B cell (primary cell): Measurements from ENCODE around the gene BCAR3. TPM values are rescaled to one million over a fixed set of nuclear protein-coding genes. Genes with fewer than 3 reads are reported as not detected.

Experiments
- ATAC-seq: fragments of 200-7000 bp; cut with Tn5 transposase; one replicate; pipeline ENCODE4 v1.10.0; 2021; ENCODE audit warnings: low read depth, mild to moderate bottlenecking, moderate number of reproducible peaks, moderate library complexity
- CTCF ChIA-PET: fragments of 350-600 bp; sonication (Branson Sonifier 250); formaldehyde crosslinking; loops from one replicate; lab custom pipeline; 2021; ENCODE audit warnings: antibody characterized with exemption, inconsistent platforms; lab: Charles Lee
- POLR2A ChIA-PET: fragments of 350-600 bp; sonication (Branson Sonifier 250); formaldehyde crosslinking; loops from one replicate; lab custom pipeline; 2021; ENCODE audit warnings: antibody characterized with exemption; lab: Charles Lee
- DNase-seq: peaks from one replicate; pipeline ENCODE4 v3.0.0; 2013
- H2AFZ ChIP-seq: 2 replicates; pipeline ENCODE4 v1.6.1; 2012; ENCODE audit warnings: mild to moderate bottlenecking, low read depth, low read length; ENCODE audit not compliant: insufficient read depth, poor library complexity, severe bottlenecking
- H3K27ac ChIP-seq, 2 donors: 1 replicate in 1 of 2; 2 replicates in 1 of 2; pipeline ENCODE4 v1.5.1; 2012 to 2013; ENCODE audit warnings: low read length in 2 of 2, mild to moderate bottlenecking in 2 of 2, moderate library complexity in 1 of 2
- H3K27me3 ChIP-seq, 4 experiments: fragments of 200-600 bp in 1 of 4; sonication (generic) in 1 of 4; replicated peaks in 1 of 4; 1 replicate in 2 of 4; 2 replicates in 2 of 4; pipeline versions ENCODE4 v1.6.1 to v1.7.0; 2013 to 2016; ENCODE audit warnings: low read length in 3 of 4, mild to moderate bottlenecking in 2 of 4, mixed read lengths in 1 of 4, moderate library complexity in 1 of 4; ENCODE audit not compliant: insufficient read depth in 4 of 4, control insufficient read depth in 3 of 4; ENCODE audit errors: control extremely low read depth in 1 of 4
- H3K36me3 ChIP-seq, 2 experiments: replicated peaks in 1 of 2; 1 replicate in 1 of 2; 2 replicates in 1 of 2; pipeline versions ENCODE4 v1.6.1 to v1.7.1; 2013; ENCODE audit warnings: low read length in 1 of 2; ENCODE audit not compliant: insufficient read depth in 2 of 2, control insufficient read depth in 1 of 2; ENCODE audit errors: control extremely low read depth in 1 of 2, extremely low read depth in 1 of 2
- H3K4me1 ChIP-seq, 2 donors: fragments of 200-600 bp in 1 of 2; sonication (generic) in 1 of 2; 1 replicate in 1 of 2; 2 replicates in 1 of 2; pipeline versions ENCODE4 v1.5.1 to v1.6.1; 2013 to 2017; ENCODE audit warnings: low read length in 2 of 2; ENCODE audit not compliant: control insufficient read depth in 2 of 2, insufficient read depth in 2 of 2
- H3K4me2 ChIP-seq: replicated peaks from 2 replicates; pipeline ENCODE3; 2012; ENCODE audit warnings: mild to moderate bottlenecking, low read depth, low read length; ENCODE audit not compliant: poor library complexity, severe bottlenecking
- H3K4me3 ChIP-seq, 5 experiments: fragments of 200-600 bp in 1 of 5; sonication (generic) in 1 of 5; 1 replicate in 3 of 5; 2 replicates in 2 of 5; pipeline versions ENCODE4 v1.5.1 to v1.7.0; 2011 to 2016; ENCODE audit warnings: low read length in 4 of 5, mild to moderate bottlenecking in 4 of 5, low read depth in 2 of 5, control low read depth in 1 of 5, moderate library complexity in 1 of 5; ENCODE audit not compliant: insufficient read depth in 1 of 5; ENCODE audit errors: control extremely low read depth in 1 of 5, extremely low read depth in 1 of 5
- H3K79me2 ChIP-seq: fragments of 200-600 bp; sonication (generic); one replicate; pipeline ENCODE4 v1.6.0; 2016; ENCODE audit warnings: low read length; ENCODE audit not compliant: control insufficient read depth, insufficient read depth
- H3K9ac ChIP-seq: fragments of 200-600 bp; sonication (generic); 2 replicates; pipeline ENCODE4 v1.6.1; 2017; ENCODE audit warnings: mild to moderate bottlenecking, low read length, moderate library complexity
- H3K9me3 ChIP-seq, 3 donors: one replicate each; pipeline versions ENCODE4 v1.6.1 to v1.7.1; 2013; ENCODE audit warnings: low read length in 2 of 3; ENCODE audit not compliant: control insufficient read depth in 2 of 3, insufficient read depth in 1 of 3; ENCODE audit errors: control extremely low read depth in 1 of 3
- H4K20me1 ChIP-seq: 2 replicates; pipeline ENCODE4 v1.6.0; 2012; ENCODE audit warnings: mild to moderate bottlenecking, low read length; ENCODE audit not compliant: insufficient read depth, control insufficient read depth, poor library complexity, severe bottlenecking
- H3K27ac Mint-ChIP-seq: one replicate; pipeline ENCODE4 v1.8.0; 2021; ENCODE audit warnings: mixed read lengths
- H3K27me3 Mint-ChIP-seq: one replicate; pipeline ENCODE4 v1.8.0; 2021; ENCODE audit warnings: mixed read lengths
- H3K4me1 Mint-ChIP-seq: one replicate; pipeline ENCODE4 v1.8.0; 2021; ENCODE audit warnings: mixed read lengths
- H3K4me3 Mint-ChIP-seq: one replicate; pipeline ENCODE4 v1.8.0; 2021; ENCODE audit warnings: mixed read lengths
- H3K9me3 Mint-ChIP-seq: one replicate; pipeline ENCODE4 v1.8.0; 2022; ENCODE audit warnings: mixed read lengths; ENCODE audit not compliant: insufficient read depth
- EZH2 ChIP-seq: IDR thresholded peaks from 2 replicates; pipeline ENCODE4 v1.6.1; 2012; ENCODE audit warnings: borderline replicate concordance, low read depth, mild to moderate bottlenecking, moderate library complexity, low read length; ENCODE audit not compliant: insufficient read depth, poor library complexity, severe bottlenecking
- WGBS: methylation state at CpG from one replicate; pipeline ENCODE4 v1.1.5; 2013; ENCODE audit warnings: missing lambda C conversion rate; ENCODE audit not compliant: insufficient coverage; 5-methylcytosine and 5-hydroxymethylcytosine counted together
- intact Hi-C: fragments of 100-400 bp; cut with micrococcal nuclease; formaldehyde crosslinking; loops from one replicate; pipeline ENCODE4 v1.10.0; 2022
- polyA plus RNA-seq: library from polyadenylated mRNA; depleted of rRNA; stranded (reverse); fragments of >200 nt; gene quantifications from 2 replicates; pipeline ENCODE4 v1.2.3, GENCODE V29; 2012
- total RNA-seq, 2 donors: library from RNA; stranded (reverse); fragments of 120-200 nt in 1 of 2; gene quantifications; 1 replicate in 1 of 2; 2 replicates in 1 of 2; pipeline versions ENCODE4 v1.2.3 to v1.2.4, GENCODE V29; 2013 to 2022
- TF ChIP-seq, protein P1 (sequence below): fragments of 200-600 bp; IDR thresholded peaks from one replicate; pipeline ENCODE4 v1.8.0; 2022; ENCODE audit warnings: antibody characterized with exemption, mild to moderate bottlenecking

The BCAR3 gene
- total and polyA plus RNA-seq, 2 donors (not counting 1 experiment from before 2014, with no cell fraction given), result 6.7 to 13.0 TPM

DNA sequence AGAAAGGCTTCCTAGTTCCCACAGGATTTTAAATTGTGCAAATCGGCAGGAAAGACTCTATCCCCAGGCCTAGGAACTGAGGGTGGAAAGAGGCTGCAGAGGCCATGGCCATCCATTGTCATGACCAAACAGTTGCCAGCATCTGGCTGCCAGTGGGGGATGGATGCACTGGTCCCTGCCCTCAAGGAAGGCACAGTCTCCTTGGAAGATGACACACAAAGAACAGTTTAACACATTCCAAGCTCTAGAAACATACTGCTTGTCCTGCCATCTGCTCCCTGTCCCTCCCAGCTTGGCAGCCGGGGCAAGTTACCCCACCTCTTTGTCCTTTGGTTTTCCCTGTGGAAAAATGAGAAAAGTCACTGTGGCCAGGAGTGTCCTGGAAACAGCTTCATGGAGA lies 83.2 kb downstream of the BCAR3 start:
- H3K9me3 Mint-ChIP-seq, result no peaks in the 10 kb centered on the region
- no peaks in the 10 kb centered on the region for H4K20me1 ChIP-seq
- POLR2A ChIA-PET, result no interaction called here

DNA sequence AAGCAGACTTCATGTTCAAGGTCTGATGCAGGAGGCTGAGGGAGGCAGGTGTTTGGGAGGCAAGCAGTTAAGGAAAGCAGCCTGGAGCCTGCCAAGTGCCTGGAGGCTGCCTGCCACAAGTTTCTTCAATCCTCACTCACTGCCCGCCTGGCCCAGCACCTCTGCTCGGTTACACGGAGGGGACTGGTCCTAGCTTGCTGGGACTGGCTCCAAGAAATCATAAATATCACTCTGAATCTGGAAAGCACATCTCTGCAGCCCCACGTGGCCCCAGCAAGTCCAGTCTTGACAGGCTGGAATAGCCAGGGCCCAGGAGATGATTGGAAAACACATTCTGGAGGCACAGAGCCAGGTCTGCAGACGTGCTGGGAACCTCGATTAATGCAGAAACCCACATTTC lies 83.9 kb downstream of the BCAR3 start:
- Histone ChIP-seq H3K9me3 (no peaks in the 10 kb centered on the region), H3K9ac (no peak overlapping the region), H3K27me3 (no peaks in the 10 kb centered on the region), H3K36me3 (no peaks in the 10 kb centered on the region), H3K4me2 (no peak overlapping the region), H4K20me1 (no peaks in the 10 kb centered on the region), H3K79me2 (peaks cover 19% of the 10 kb centered on the region), H3K4me3 (no peak overlapping the region), H3K27ac (no peak overlapping the region), H3K4me1 (no peaks in the 10 kb centered on the region), H2AFZ (no peak overlapping the region)
- H3K9me3 Mint-ChIP-seq, result no peaks in the 10 kb centered on the region
- H3K4me1 Mint-ChIP-seq, result peaks cover under 1% of the 10 kb centered on the region
- no peak overlapping the region for H3K27ac Mint-ChIP-seq
- no peaks in the 10 kb centered on the region for H3K27me3 Mint-ChIP-seq
- intact Hi-C loops, result no loop called here
- TF ChIP-seq, protein P1, sequence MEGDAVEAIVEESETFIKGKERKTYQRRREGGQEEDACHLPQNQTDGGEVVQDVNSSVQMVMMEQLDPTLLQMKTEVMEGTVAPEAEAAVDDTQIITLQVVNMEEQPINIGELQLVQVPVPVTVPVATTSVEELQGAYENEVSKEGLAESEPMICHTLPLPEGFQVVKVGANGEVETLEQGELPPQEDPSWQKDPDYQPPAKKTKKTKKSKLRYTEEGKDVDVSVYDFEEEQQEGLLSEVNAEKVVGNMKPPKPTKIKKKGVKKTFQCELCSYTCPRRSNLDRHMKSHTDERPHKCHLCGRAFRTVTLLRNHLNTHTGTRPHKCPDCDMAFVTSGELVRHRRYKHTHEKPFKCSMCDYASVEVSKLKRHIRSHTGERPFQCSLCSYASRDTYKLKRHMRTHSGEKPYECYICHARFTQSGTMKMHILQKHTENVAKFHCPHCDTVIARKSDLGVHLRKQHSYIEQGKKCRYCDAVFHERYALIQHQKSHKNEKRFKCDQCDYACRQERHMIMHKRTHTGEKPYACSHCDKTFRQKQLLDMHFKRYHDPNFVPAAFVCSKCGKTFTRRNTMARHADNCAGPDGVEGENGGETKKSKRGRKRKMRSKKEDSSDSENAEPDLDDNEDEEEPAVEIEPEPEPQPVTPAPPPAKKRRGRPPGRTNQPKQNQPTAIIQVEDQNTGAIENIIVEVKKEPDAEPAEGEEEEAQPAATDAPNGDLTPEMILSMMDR, result no peak
- TF ChIP-seq EZH2, result no peak
- ChIA-PET POLR2A (no interaction called here), CTCF (interaction anchor here (1.4 kb wide), 1 partner anchor 31 kb away, joined by 4 read pairs; no protein-coding TSS in a partner anchor)
- DNase-seq, result no peak
- H3K4me3 Mint-ChIP-seq, result no peak overlapping the region
- no peak for ATAC-seq
- 80% methylated on average over 5 of the region's 6 CpGs for WGBS

More for the DNA sequence above, 83.2 kb downstream of the BCAR3 start:
- intact Hi-C loops, result no loop called here
- CTCF ChIA-PET, result interaction anchor here (1.4 kb wide), 1 partner anchor 31 kb away, joined by 4 read pairs; no protein-coding TSS in a partner anchor
- H3K4me3 ChIP-seq, result no peak overlapping the region
- H3K79me2 ChIP-seq, result peaks cover 19% of the 10 kb centered on the region
- no peaks in the 10 kb centered on the region for H3K36me3 ChIP-seq
- no peaks in the 10 kb centered on the region for H3K4me1 ChIP-seq
- no peaks in the 10 kb centered on the region for H3K4me1 Mint-ChIP-seq
- no peak for DNase-seq
- no CpG with 5 or more reads among the region's 2 CpGs for WGBS
- no peak for ATAC-seq
- H3K27me3 ChIP-seq, result no peaks in the 10 kb centered on the region
- H3K9ac ChIP-seq, result no peak overlapping the region
- no peak overlapping the region for H2AFZ ChIP-seq
- H3K4me3 Mint-ChIP-seq, result no peak overlapping the region
- no peak overlapping the region for H3K27ac Mint-ChIP-seq
- no peak overlapping the region for H3K4me2 ChIP-seq
- no peaks in the 10 kb centered on the region for H3K9me3 ChIP-seq
- H3K27ac ChIP-seq, result no peak overlapping the region
- TF ChIP-seq, protein P1, result no peak
- no peak for TF ChIP-seq EZH2
- no peaks in the 10 kb centered on the region for H3K27me3 Mint-ChIP-seq
